MV-4-11 (cell line): ENCODE results near the gene MRPS16.

ENCODE experiments used
- DNase-seq: peaks from one replicate; lab custom pipeline; 2025; lab: John Stamatoyannopoulos, UW

The MRPS16 gene

DNA sequence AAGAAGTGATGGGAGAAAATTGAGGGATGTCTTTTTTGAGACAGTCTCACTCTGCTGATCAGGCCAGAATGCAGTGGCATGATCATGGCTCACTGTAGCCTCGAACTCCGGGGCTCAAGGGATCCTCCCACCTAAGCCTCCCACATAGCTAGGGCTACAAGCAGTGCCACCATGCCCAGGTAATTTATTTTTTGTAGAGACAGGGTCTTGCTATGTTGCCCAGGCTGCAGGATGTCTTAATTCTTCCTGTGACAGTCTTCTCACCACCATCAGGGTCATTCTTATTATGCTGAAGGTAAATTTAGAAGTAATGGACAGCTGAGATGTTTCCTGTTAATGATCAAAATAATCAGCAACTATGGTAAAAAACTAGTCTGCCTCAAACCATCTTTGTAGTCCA, 12.5 kb downstream of the MRPS16 start:
- no peak for DNase-seq

DNA sequence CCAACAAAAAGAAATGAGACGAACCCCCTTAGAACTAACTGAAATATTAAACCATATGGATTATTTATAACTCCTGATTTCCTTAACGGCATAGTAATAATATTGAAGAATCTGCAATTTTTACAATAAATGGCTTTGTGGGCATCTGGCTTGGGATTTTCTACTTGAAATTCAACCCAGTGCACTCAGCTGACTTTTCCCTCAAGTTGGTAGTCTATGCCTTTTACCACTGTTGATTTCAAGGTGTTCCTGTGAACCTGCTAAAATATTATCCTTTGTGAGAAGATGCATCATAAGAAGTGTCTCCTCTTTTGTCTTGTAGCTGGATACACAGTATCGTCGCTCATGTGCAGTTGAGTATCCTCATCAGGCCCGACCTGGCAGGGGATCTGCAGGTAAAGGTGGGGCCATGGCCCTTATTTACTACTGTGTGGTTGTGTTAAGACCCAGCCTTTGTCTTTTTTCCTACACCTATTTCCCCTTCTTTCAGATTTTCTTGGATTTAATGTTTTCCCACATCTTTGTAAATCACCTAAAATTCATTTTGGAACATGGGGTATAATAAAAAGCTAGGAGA, 13.4 kb downstream of the MRPS16 start:
- DNase-seq = no peak

DNA sequence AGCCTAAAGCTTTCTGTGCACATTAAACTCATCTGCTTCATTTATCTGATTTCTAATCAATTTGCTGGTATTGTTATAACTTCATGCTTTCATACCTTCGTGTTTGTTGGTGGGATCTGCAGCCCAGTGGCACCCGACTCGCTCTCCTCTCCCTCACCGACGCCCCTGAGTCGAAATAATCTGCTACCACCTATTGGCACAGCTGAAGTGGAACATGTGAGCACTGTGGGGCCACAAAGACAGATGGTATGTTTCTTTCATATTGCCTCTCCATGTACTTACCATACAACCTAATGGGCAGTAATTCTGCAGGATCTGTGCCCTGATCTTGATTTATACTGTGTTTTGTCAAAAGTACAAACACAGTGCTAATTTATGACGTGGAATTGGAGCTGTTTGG, 17.7 kb downstream of the MRPS16 start:
- DNase-seq = no peak

DNA sequence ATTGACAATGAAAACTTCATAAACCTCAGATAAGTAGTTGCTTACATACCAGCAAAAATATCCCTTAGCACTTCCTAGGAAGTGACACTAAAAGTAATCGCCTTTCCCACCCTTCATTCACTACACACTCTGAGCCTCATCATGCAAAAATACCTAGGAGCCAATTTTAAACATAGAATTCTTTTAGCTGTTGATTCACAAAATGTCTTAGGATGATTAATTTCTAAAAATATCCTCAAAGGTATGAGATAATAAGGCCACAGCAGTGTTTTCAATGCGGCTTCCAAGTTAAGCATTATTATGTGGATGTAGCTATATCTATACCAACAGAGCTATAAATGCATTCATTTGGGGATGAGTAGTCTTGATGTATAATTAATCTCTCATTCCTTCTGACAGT, 18.6 kb downstream of the MRPS16 start:
- no peak for DNase-seq

DNA sequence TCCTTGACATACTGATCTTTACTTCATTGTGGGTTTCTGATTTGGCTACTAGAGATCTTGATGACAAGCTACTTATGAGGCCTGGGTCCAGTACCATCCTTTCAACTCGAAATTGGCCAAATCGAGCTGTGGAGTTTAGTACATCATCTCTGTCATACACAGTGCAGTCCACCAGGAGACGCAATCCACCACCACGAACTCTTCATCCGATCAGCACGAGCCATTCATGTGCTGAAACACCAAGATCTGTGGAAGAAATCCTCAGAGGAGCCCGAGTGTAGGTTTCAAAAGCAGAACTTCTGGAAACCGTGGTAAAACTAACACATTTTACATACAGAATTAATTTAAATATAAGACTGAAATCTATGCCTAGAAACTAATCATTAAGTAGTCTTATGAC, 19.6 kb downstream of the MRPS16 start:
- DNase-seq = peak; percentile 36

DNA sequence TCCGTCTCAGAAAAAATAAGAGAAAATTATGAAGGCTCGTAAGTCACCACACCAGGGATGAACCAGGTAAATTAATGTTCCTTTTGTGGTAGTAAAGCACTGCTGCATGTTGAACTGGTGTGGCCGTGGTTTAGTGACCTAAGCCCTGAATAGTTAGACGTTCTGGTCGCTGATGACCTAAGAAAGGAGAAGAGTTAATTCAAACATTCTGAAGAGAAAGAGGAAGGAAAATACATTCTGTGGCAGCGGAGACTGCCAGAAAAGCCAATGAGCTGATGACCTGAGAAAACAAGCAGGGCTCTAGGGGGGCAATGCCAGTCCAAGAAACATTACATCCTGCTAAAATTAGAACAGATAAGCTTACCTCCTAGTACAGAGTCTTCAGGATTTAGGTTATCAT, 22.9 kb downstream of the MRPS16 start:
- DNase-seq = peak; percentile 74

DNA sequence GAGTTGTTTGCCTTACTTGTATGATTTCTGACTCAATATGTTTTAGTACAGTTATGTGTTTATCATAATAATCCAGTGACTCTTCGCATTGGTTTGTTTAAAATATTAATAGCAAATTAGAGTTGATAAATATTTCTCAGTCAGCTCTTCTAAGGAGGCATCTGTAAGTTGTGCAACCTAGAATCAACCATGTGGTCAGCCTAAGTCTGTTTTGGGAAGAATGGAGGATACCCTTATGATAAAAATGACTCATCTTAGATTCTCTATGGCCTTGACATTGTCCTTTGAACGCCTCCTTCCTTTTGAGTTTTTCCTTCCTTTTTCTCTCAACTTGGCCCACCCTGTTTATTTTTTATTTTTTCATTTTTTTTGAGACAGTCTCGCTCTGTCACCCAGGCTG, 24.2 kb downstream of the MRPS16 start:
- DNase-seq = peak; percentile 76

DNA sequence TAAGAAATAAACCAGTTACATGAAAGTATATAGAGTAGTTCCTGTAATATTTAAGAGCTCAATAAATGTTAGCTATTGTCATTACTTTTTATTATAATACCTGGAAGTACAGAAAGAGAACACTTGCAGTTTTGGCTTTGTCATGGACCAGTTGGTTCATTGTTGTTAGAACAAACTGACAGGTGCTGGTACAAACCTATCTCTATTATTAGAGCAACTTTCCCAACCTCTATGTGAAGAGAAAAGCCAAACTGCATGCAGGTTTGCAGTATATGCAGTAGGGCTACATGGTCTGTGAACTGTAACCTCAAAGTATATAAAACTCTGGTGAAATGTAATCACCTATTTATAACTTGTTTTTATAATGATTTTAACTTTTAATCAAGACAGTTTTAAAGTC, 25.8 kb downstream of the MRPS16 start:
- DNase-seq = no peak

DNA sequence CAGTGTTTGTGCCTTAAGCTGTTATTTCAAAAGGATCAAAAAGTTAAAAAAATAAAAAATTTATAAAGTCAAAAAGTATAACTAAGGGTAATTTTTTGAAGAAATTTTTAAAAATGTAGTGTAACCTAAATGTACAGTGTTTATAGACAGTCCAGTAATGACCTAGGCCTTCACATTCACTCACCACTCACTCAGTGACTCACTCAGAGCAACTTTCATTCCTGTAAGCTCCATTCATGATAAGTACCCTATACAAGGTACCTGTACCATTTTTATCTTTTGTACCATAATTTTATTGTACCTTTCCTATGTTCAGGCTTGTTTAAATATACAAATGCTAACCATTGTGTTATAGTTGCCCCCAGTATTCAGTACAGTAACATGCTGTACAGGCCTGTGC, 26.9 kb downstream of the MRPS16 start:
- no peak for DNase-seq

DNA sequence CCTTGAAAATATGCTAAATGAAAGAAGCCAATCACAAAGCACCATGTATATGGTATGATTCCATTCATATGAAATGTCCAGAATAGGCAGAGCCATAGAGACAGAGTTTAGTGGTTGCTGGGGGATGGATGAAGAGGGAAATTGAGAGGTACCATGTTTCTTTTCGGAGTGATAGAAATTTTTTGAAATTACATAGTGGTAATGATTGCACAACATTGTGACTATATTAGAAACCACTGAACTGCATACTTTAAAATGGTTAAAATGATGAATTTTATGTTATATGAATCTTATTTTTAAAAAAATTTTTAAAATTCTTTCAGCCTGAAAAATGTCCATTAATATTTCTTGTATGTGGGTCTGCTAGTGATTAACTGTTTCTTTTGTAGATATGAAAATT, 31.5 kb downstream of the MRPS16 start:
- DNase-seq = no peak

DNA sequence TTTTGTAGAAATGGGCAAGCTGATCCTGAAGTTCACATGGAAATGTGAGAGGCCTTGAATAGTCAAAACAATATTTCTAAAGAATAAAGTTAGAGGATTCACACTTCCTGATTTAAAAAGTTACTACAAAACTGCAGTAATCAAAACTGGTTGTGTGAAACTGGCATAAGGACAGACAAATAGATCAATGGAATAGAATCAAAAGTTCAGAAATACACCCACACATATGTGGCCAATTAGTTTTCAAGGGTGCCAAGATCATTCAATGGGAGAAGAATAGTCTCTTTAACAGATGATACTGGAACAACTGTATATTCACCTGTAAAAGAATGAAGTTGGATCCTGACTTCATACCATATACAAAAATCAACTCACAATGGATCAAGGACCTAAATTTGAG, 33.1 kb downstream of the MRPS16 start:
- DNase-seq = no peak

DNA sequence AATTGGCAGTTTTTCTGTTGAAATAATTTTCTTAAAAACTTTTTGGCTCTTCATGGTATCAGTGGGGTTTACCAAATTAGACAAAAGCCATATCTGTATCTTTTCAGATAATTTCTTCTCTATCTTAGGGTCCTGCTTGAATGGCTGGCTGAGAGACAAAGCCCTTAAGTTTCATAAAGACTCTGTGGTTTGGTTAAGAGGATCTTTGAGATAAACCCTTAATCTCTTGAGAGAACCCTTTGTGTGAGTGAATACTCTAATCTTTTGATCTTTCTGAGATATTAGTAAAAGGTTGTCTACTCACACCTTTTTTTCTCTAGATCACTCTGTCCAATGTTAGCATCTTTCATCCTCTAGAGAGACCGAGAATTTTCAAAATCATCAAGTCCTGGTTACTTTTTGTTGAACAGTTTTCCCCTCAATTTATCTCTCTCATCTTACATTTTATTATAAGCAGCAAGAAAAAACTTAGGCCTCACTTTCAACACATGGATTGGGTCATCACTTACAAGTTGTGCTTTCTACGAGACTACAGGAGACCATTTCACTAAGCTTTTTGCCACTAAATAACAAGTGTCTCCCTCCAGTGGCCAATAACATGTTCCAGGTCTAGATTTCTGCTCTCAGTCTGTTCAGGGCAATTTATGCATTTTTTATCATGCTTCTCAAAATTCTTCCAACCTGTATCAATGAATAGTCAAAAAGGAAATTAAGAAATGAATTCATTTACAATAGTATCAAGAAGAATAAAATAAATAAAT, 33.8 kb downstream of the MRPS16 start:
- peak; percentile 36 for DNase-seq

DNA sequence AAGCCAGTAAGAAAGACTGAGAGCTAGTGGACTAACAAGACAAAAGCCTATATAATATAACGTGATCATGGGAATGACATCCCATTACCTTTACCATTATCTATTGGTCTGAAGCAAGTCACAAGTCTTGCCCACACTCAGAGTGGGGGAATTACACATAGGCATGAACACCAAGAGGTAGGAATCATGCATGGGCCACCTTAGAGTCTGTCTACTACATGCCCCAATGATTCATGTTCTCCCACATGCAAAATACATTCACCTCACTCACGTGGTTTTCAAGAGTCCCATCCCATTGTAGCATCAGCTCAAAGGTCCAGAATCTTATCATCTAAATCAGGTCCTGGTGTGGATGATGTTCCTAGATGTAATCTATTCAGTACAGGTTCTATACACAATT, 34.8 kb downstream of the MRPS16 start:
- no peak for DNase-seq

DNA sequence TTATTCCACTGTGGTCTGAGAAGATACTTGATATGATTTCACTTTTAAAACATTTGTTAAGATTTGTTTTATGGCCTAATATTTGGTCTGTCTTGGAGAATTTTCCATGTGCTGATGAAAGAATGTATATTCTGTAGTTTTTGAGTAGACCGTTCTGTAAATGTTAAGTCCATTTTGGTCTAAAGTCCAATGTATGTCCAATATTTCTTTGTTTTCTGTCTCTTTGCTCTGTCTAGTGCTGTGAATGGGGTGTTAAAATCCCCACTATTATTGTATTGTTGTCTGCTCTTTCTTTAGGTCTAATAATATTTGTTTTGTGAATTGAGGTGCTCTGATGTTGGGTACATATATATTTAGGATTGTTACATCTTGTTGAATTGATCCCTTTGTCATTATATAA, 36.7 kb downstream of the MRPS16 start:
- no peak for DNase-seq

DNA sequence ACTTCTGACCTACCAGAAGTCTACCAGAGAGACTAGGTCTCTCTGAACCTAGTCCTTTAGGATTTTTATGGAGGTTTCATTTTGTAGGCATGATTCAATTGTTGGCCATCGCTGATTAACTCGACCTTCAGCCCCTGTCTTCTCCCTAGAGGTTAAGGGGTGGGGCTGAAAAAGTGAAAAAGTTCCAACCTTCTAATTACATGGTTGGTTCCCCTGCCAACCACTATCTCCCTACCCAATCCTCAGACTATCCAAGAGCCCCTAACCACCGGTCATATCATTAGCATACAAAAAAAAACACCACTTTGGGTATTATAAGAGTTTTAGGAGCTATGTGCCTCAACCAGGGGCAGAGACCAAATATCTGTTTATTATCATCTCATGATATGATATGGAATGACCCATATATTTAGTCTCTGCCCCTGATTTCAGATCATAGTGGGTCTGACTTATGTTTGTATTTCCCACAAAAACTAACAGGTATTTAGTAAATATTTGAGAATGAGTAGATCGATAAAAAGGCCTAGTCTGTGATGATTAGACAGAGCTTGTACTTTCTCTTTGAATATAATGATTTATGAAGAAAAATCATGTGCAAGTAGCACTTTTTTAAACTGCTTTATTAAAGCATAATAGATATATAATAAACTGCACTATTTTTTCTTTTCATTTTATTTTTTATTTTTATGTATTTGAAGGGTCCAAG, 41.2 kb downstream of the MRPS16 start:
- no peak for DNase-seq

DNA sequence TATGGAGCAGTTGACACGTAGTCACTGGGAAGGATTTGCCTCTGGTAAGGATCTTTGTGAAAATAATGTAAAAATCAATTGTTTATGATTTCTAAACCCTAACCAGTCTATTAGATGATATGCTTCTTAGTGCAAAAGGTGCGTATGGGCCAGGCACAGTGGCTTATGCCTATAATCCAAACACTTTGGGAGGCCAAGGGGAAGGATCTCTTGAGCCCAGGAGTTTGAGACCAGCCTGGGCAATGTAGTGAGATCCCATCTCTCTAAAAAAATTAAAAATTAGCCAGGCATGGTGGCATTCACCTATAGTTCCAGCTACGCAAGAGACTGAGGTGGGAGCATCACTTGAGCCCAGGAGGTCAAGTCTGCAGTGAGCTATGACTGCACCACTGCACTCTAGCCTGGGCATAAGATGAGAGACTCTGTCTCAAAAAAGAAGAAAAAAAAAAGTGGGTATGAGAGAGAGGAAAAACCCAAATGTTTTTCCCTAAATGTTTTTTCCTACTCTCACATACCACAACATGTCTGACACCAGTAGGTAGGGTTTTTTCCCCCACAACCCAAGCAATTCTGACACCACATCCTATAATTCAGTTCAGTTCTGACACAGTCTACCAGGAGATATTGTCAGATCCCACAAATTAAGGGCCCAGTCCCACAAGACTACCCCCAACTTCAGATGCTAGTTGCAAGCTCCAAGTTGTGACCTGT, 41.9 kb downstream of the MRPS16 start:
- no peak for DNase-seq

DNA sequence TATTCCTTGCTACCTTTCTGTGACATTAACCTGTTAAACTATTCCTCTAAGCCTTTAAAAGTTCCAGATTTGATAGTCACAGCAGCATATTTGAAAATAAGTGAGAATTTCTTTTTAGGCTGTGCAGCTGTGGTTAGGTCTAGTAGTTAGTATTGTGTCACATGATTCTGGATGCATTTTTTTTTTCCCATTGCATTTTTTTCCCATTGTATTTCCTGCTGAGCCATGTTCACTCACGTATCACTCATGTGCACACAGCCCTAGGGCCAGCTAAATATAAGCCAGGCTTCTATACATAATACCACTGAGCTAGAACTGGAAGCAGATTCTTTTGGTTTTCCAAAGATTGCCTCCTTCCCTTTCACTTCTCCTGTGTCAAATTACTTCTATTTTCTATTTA, 42.7 kb downstream of the MRPS16 start:
- no peak for DNase-seq

DNA sequence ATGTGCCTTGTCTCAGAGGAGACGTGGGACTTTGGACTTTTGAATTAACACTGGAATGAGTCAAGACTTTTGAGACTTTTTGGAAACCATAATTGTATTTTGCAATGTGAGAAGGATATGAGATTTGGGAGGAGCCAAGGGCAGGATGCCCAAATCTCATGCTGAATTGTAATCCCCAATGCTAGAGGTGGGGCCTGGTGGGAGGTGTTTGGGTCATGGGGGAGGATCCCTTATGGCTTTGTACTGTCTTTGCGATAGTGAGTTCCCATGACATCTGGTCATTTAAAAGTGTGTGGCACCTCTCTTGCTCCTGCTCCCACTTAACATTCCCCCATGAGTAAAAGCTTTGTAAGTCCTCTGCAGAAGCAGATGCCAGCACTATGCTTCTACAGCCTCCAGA, 44.6 kb downstream of the MRPS16 start:
- DNase-seq = no peak

DNA sequence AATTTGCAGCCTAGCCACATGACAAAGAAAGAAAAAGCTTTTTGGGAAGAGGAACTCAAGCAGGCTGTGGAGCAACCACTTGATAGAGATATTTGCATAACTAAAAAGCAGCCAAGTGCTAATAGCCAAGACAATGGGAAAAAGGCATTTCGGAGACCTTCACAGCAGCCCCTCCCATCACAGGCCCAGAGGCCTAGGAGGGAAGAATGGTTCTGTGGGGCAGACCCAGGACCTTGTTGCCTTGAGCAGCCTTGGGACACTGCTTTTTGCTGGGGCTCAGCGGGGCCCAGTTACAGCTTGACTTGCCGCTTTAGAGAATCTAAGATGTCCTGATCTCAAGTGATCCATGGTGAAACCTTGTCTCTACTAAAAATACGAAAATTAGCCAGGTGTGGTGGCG, 46.1 kb downstream of the MRPS16 start:
- no peak for DNase-seq

DNA sequence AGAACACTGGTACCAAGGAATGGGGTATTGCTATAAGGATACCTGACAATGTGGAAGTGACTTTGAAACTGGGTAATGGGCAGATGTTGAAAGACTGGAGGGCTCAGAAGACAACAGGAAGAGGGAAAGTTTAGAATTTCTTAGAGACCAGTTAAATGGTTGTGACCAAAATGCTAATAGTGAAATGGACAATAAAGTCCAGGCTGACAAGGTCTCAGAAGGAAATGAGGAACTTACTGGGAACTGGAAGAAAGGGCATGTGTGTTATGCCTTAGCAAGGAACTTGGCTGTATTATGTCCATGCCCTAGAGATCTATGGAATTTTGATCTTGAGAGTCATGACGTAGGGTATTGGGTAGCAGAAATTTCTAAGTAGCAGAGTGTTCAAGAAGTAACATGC, 46.6 kb downstream of the MRPS16 start:
- no peak for DNase-seq

DNA sequence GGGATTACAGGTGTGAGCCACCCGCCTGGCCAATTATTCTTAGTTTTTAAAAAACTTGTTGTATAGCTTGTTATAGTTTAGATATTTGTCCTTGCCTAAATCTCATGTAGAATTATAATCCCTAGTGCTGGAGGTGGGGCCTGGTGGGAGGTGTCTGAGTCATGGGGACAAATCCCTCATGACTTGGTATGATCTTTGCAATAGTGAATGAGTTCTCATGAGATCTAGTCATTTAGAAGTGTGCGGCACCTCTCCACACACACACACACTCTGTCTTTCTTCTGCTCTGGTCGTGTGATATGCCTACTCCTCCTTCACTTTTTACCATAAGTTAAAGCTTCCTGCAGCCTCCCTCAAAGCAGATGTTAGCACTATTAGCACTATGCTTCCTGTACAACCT, 47.4 kb downstream of the MRPS16 start:
- DNase-seq = no peak
